Fibroblast of lung (primary cell): ENCODE measurements around the gene TNFRSF18.

Experiments used
- CTCF ChIP-seq, 2 donors: IDR thresholded peaks in 1 of 2; conservative IDR thresholded peaks in 1 of 2; 1 replicate in 1 of 2; 2 replicates in 1 of 2; pipeline ENCODE4 v1.5.1; 2011 to 2012; ENCODE audit warnings: low read length in 2 of 2, control low read depth in 1 of 2, inconsistent platforms in 1 of 2, low read depth in 1 of 2, mild to moderate bottlenecking in 1 of 2
- EZH2 ChIP-seq: IDR thresholded peaks from 2 replicates; pipeline ENCODE4 v1.5.1; 2012; ENCODE audit warnings: low read length, control low read depth, mild to moderate bottlenecking; ENCODE audit errors: missing control alignments

- TF ChIP-seq EZH2 (no peak), CTCF (conservative IDR thresholded peaks at IDR 0.05 in 1 of 2, IDR thresholded peaks at IDR 0.05 in 1 of 2; ENCODE audit: low read depth in 1 of 2, low read length in 2 of 2) (no peak)
Measured at GRCh38 chr1:1203561-1204424, 2.6 kb downstream of the TNFRSF18 start.
